Stomach (tissue), 4 donors: Measurements from ENCODE around the gene C14orf180.

ENCODE experiments used
- CTCF ChIP-seq, 7 experiments: fragments of 450-650 bp in 4 of 7; fragments of 200-600 bp in 3 of 7; sonication (generic) in 3 of 7; IDR thresholded peaks; one replicate each; pipeline ENCODE4 v1.5.1; 2016 to 2019; ENCODE audit warnings: antibody characterized with exemption in 7 of 7, control low read depth in 2 of 7, mild to moderate bottlenecking in 1 of 7
- EP300 ChIP-seq: sonication (generic); formaldehyde crosslinking; IDR thresholded peaks from one replicate; pipeline ENCODE4 v1.6.1; 2017; ENCODE audit warnings: antibody characterized with exemption

- TF ChIP-seq CTCF (IDR thresholded peaks at IDR 0.05) (no peak), EP300 (no peak)
Measured at GRCh38 chr14:104554088-104554607, 25.4 kb upstream of the C14orf180 start.
